H9 (cell line): Measurements from ENCODE around the gene CDH8. TPM values are rescaled to one million over a fixed set of nuclear protein-coding genes. Genes with fewer than 3 reads are reported as not detected.

Experiments used
- DNase-seq: peaks from one replicate; pipeline ENCODE4 v3.0.0-alpha.2; 2017
- H2AFZ ChIP-seq: one replicate; pipeline ENCODE4 v1.6.1; 2013; ENCODE audit warnings: mild to moderate bottlenecking, low read length, control low read depth, moderate library complexity
- H2AK5ac ChIP-seq: 2 replicates; pipeline ENCODE4 v1.6.1; 2013; ENCODE audit warnings: low read length, control low read depth, mixed read lengths; ENCODE audit not compliant: insufficient read length
- H2BK120ac ChIP-seq: one replicate; pipeline ENCODE4 v1.6.1; 2013; ENCODE audit warnings: low read depth, mild to moderate bottlenecking, low read length, control low read depth, inconsistent platforms; ENCODE audit not compliant: poor library complexity, severe bottlenecking
- H2BK12ac ChIP-seq: 2 replicates; pipeline ENCODE4 v1.6.1; 2013; ENCODE audit warnings: low read length, control low read depth, mixed read lengths, low read depth; ENCODE audit not compliant: insufficient read length
- H2BK15ac ChIP-seq: 2 replicates; pipeline ENCODE4 v1.6.1; 2013; ENCODE audit warnings: low read depth, low read length, control low read depth
- H2BK20ac ChIP-seq: one replicate; pipeline ENCODE4 v1.6.1; 2013; ENCODE audit warnings: low read depth, mild to moderate bottlenecking, low read length, control low read depth, inconsistent platforms; ENCODE audit not compliant: poor library complexity, severe bottlenecking
- H2BK5ac ChIP-seq: 2 replicates; pipeline ENCODE4 v1.6.1; 2013; ENCODE audit warnings: low read length, control low read depth, mixed read lengths; ENCODE audit not compliant: insufficient read length
- H3K14ac ChIP-seq: 2 replicates; pipeline ENCODE4 v1.6.1; 2013; ENCODE audit warnings: low read length, control low read depth; ENCODE audit not compliant: insufficient read depth
- H3K18ac ChIP-seq: 2 replicates; pipeline ENCODE4 v1.6.1; 2013; ENCODE audit warnings: low read depth, mild to moderate bottlenecking, mixed read lengths, low read length, control low read depth; ENCODE audit not compliant: insufficient read length
- H3K23ac ChIP-seq: 2 replicates; pipeline ENCODE4 v1.6.1; 2013; ENCODE audit warnings: low read length, control low read depth, mixed read lengths, low read depth; ENCODE audit not compliant: insufficient read length
- H3K23me2 ChIP-seq: 2 replicates; pipeline ENCODE4 v1.6.1; 2013; ENCODE audit warnings: low read depth, mild to moderate bottlenecking, mixed read lengths, low read length, control low read depth; ENCODE audit not compliant: insufficient read length, poor library complexity, severe bottlenecking
- H3K27ac ChIP-seq: 2 replicates; pipeline ENCODE4 v1.5.1; 2013; ENCODE audit warnings: low read length, control low read depth, mixed read lengths, low read depth; ENCODE audit not compliant: insufficient read length
- H3K27me3 ChIP-seq: 2 replicates; pipeline ENCODE4 v1.6.1; 2013; ENCODE audit warnings: low read length, control low read depth, inconsistent platforms; ENCODE audit not compliant: insufficient read depth
- H3K4ac ChIP-seq: 2 replicates; pipeline ENCODE4 v1.6.1; 2013; ENCODE audit warnings: low read depth, mild to moderate bottlenecking, control low read depth, inconsistent platforms, low read length, moderate library complexity
- H3K4me1 ChIP-seq: 2 replicates; pipeline ENCODE4 v1.6.1; 2013; ENCODE audit warnings: low read length, control low read depth, inconsistent platforms; ENCODE audit not compliant: insufficient read depth
- H3K4me2 ChIP-seq: 2 replicates; pipeline ENCODE4 v1.6.1; 2013; ENCODE audit warnings: low read length, control low read depth, mixed read lengths; ENCODE audit not compliant: insufficient read length, insufficient read depth
- H3K56ac ChIP-seq: 2 replicates; pipeline ENCODE4 v1.6.1; 2013; ENCODE audit warnings: low read depth, mild to moderate bottlenecking, mixed read lengths, low read length, control low read depth; ENCODE audit not compliant: insufficient read length
- H3K79me1 ChIP-seq: 2 replicates; pipeline ENCODE4 v1.6.1; 2013; ENCODE audit warnings: low read depth, mild to moderate bottlenecking, moderate library complexity, low read length, control low read depth, inconsistent platforms; ENCODE audit not compliant: insufficient read depth, poor library complexity, severe bottlenecking
- H3K79me2 ChIP-seq: 2 replicates; pipeline ENCODE4 v1.6.1; 2013; ENCODE audit warnings: low read length, control low read depth, inconsistent platforms; ENCODE audit not compliant: insufficient read depth
- H3K9ac ChIP-seq: 2 replicates; pipeline ENCODE4 v1.6.1; 2013; ENCODE audit warnings: low read length, control low read depth, mixed read lengths; ENCODE audit not compliant: insufficient read length; ENCODE audit errors: extremely low read depth
- H3K9me3 ChIP-seq: one replicate; pipeline ENCODE4 v1.6.1; 2013; ENCODE audit warnings: low read depth, low read length, inconsistent platforms; ENCODE audit not compliant: control insufficient read depth
- H3T11ph ChIP-seq: one replicate; pipeline ENCODE4 v1.6.1; 2013; ENCODE audit warnings: mild to moderate bottlenecking, low read length, control low read depth, inconsistent platforms
- H4K20me1 ChIP-seq: one replicate; pipeline ENCODE4 v1.6.1; 2013; ENCODE audit not compliant: control insufficient read depth, insufficient read length, insufficient read depth
- H4K5ac ChIP-seq: 2 replicates; pipeline ENCODE4 v1.6.1; 2013; ENCODE audit warnings: low read depth, mild to moderate bottlenecking, mixed read lengths, low read length, control low read depth; ENCODE audit not compliant: insufficient read length
- H4K8ac ChIP-seq: replicated peaks from 2 replicates; pipeline ENCODE4 v1.6.1; 2013; ENCODE audit warnings: low read length, control low read depth, mixed read lengths, low read depth; ENCODE audit not compliant: insufficient read length
- H4K91ac ChIP-seq: 2 replicates; pipeline ENCODE4 v1.6.1; 2013; ENCODE audit warnings: low read depth, mild to moderate bottlenecking, moderate library complexity, mixed read lengths, low read length, control low read depth; ENCODE audit not compliant: insufficient read length
- H3K27ac Mint-ChIP-seq, 3 experiments: 2 replicates in 2 of 3; 3 replicates in 1 of 3; pipeline ENCODE4 v1.8.0; 2020 to 2021; ENCODE audit warnings: mixed read lengths in 3 of 3, mild to moderate bottlenecking in 1 of 3, moderate library complexity in 1 of 3
- H3K27me3 Mint-ChIP-seq: 2 replicates; pipeline ENCODE4 v1.8.0; 2021; ENCODE audit warnings: low read depth, mild to moderate bottlenecking, moderate library complexity, mixed read lengths
- H3K36me3 Mint-ChIP-seq, 3 experiments: 2 replicates in 2 of 3; 3 replicates in 1 of 3; pipeline ENCODE4 v1.8.0; 2020 to 2021; ENCODE audit warnings: low read depth in 3 of 3, mixed read lengths in 3 of 3; ENCODE audit not compliant: insufficient read depth in 1 of 3
- H3K4me1 Mint-ChIP-seq, 2 experiments: 2 replicates each; pipeline ENCODE4 v1.8.0; 2020; ENCODE audit warnings: mixed read lengths in 2 of 2
- H3K4me3 Mint-ChIP-seq, 2 experiments: 2 replicates in 1 of 2; 3 replicates in 1 of 2; pipeline ENCODE4 v1.8.0; 2020 to 2021; ENCODE audit warnings: mild to moderate bottlenecking in 2 of 2, mixed read lengths in 2 of 2, moderate library complexity in 1 of 2
- H3K9me3 Mint-ChIP-seq, 2 experiments: 2 replicates in 1 of 2; 3 replicates in 1 of 2; pipeline ENCODE4 v1.8.0; 2020; ENCODE audit warnings: mild to moderate bottlenecking in 2 of 2, mixed read lengths in 2 of 2, moderate library complexity in 1 of 2
- WGBS: extraction: QIAGEN DNeasy Blood & Tissue Kit; methylation state at CpG from one replicate; pipeline ENCODE4 v1.1.7; 2013; ENCODE audit warnings: missing lambda C conversion rate, low lambda C conversion rate, mixed read lengths; ENCODE audit not compliant: insufficient read length; ENCODE audit errors: extremely low coverage; 5-methylcytosine and 5-hydroxymethylcytosine counted together
- total RNA-seq: library from RNA; stranded (reverse); gene quantifications from 2 replicates; pipeline ENCODE4 v1.2.1, GENCODE V29; 2021
- TF ChIP-seq, protein P1 (sequence below): fragments of 200-600 bp; sonication (generic); conservative IDR thresholded peaks from 3 replicates; pipeline ENCODE4 v1.8.0; 2021; ENCODE audit warnings: antibody characterized with exemption, mild to moderate bottlenecking

CDH8 gene
- total RNA-seq, 1 experiment from 2014 or later, result 12.0 TPM

DNA sequence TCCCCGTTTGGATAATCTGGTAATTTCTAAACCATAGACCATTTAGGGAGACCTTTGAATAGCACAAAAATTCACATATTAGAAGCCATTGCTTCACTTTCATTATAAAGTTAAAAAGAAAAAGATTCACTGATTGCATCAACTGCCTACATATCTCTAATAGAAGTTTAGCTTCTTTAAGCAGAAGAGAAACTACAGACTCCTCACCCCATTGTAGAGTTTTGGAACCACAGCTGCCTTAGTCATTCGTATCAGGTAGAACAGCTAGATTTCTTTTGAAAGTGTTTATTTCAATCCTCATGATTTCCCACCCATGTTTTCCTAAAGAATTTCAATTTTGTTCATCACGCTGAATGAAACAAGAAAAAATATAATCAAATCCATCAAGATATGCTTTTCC, 144.8 kb downstream of the CDH8 start:
- Histone ChIP-seq H3K4me1 (peaks cover 2% of the 10 kb centered on the region; the same call in 1 of the 2 replicates), H3K56ac (no peak overlapping the region), H3K79me2 (no peaks in the 10 kb centered on the region), H3K4ac (no peak overlapping the region), H2BK20ac (no peak overlapping the region), H2BK5ac (no peak overlapping the region), H3K18ac (no peak overlapping the region), H3K27ac (no peak overlapping the region), H3K23ac (no peak overlapping the region), H3K14ac (no peak overlapping the region), H3K4me2 (no peak overlapping the region), H3K9me3 (no peaks in the 10 kb centered on the region), H4K5ac (no peak overlapping the region), H2AFZ (no peak overlapping the region), H4K8ac (no peak overlapping the region), H2AK5ac (no peak overlapping the region), H2BK120ac (no peak overlapping the region), H4K91ac (no peak overlapping the region), H2BK12ac (no peak overlapping the region), H3K79me1 (no peaks in the 10 kb centered on the region), H2BK15ac (no peak overlapping the region), H4K20me1 (no peaks in the 10 kb centered on the region), H3K27me3 (no peaks in the 10 kb centered on the region), H3T11ph (no peak overlapping the region), H3K23me2 (no peaks in the 10 kb centered on the region), H3K9ac (no peak overlapping the region)
- H3K36me3 Mint-ChIP-seq, result peaks cover 3 to 13% (median 9%) of the 10 kb centered on the region in 3 experiments; a peak in 6 of 7 replicates
- H3K4me3 Mint-ChIP-seq, result no peak overlapping the region
- TF ChIP-seq, protein P1, sequence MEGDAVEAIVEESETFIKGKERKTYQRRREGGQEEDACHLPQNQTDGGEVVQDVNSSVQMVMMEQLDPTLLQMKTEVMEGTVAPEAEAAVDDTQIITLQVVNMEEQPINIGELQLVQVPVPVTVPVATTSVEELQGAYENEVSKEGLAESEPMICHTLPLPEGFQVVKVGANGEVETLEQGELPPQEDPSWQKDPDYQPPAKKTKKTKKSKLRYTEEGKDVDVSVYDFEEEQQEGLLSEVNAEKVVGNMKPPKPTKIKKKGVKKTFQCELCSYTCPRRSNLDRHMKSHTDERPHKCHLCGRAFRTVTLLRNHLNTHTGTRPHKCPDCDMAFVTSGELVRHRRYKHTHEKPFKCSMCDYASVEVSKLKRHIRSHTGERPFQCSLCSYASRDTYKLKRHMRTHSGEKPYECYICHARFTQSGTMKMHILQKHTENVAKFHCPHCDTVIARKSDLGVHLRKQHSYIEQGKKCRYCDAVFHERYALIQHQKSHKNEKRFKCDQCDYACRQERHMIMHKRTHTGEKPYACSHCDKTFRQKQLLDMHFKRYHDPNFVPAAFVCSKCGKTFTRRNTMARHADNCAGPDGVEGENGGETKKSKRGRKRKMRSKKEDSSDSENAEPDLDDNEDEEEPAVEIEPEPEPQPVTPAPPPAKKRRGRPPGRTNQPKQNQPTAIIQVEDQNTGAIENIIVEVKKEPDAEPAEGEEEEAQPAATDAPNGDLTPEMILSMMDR, result no peak
- WGBS, result no CpG with 5 or more reads among the region's 3 CpGs
- no peaks in the 10 kb centered on the region for H3K27me3 Mint-ChIP-seq
- DNase-seq, result no peak
- no peak overlapping the region for H3K27ac Mint-ChIP-seq
- peaks cover 11 to 22% of the 10 kb centered on the region in 2 experiments for H3K4me1 Mint-ChIP-seq
- peaks cover 0 to 7% of the 10 kb centered on the region in 2 experiments; a peak in 3 of 5 replicates for H3K9me3 Mint-ChIP-seq
